ENCODE results near the gene CAMTA2.

Gene CAMTA2

DNA sequence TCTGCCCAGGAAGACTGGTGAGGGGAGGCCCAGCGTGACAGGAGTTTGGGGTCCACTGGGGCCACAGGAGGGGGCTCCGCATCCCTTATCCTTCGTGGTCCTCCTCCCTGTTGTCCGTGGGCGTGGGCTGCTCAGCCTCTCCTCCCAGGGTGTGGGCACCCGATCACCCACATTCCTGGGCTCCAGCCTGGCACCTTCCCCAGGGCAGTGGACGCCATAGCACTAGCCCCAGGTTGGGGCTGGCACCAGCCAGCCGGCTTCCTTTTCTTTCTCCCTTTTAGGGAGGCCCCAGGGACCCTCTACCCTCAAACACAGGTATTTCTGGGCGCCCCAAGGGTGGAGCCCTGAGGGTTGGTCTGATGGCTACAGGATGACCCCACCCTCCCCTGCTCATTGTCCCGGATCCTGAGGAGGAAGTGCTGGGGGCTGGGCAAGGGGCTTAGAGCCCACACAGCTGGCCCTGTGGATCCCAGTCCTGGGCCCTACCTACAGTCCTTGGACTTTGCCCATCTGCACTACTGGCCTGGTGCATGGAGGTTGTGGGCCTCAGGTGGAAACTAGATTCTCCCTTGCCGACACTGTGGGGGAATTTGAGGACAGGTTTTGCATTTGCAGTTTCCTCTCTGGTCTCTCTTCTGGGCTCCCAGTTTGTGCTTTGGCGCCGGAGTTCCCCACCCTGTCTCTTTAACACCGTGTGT is 11.4 kb upstream of the CAMTA2 start:
- no peak for DNase-seq

DNA sequence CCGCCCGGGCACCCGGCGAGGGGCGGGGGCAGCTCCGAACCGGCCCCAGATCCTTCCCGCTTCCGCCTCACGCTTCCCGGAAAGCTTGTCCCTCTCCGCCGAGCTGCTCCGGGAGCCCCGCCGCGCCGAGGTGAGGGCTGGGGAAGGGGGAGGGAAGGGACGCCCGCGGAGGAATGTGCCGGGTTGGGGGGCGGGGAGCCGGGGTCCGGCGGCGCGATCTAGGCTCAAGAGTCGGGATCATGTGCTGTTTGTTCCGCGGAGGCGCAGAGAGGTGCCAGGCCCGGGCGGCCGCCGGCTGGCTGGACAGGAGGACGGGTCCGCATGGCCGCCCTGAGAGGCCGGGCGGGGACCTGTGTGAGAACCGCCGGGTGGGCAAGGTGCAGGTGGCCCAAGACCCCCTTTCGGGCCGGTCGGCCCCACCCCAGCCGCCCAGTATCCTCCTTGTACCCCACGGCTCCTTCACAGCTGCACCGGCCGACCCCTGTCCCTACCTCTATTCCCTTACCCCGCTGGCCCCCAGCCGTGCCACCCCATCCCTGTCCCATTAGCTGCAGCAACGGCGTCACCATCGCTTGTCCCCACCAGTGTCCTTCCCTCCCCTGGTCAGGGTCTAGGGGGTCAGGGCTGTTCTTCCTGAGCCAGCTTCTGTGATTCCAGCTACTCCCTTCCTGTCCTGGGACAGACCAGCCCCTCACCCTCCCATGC is 10.7 kb upstream of the CAMTA2 start:
- peak; percentile 65 for DNase-seq

DNA sequence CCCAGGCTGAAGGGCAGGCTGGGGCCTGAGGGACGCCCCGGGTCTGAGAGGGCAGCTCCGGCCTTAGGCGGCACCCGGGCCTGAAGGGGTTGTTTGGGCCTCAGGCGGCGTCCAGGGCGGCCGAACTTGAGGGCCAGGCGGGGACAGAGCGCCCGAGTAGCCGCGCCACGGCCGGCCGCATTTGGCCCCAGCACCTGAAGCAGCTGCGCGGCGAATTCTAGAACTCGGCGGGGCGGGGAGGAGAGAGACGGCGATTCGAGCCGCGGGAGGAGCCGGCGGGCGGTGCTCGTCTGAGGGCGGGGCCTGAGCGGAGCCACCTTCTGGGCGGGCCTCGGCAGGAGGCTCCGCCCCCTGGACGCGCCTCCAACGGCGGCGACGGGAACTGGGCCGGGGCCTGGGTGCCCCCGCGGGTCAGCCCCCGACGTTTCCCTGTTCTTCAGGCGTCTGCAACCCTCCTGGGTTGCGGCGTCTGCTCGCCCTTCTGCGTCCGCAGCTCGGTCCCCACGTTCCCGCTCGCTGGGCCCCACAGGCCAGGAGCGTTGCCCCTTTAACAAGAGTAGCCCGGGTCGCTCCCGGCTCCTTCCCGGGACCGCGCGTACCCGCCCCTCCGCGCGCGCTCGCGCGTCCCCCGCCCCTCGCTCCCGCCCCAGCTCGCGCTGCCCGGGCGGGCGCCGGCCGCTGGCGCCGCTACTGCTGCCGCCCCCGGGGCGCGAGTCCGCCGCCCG is 10.0 kb upstream of the CAMTA2 start, which contains the start of the genes INCA1 and KIF1C:
INCA1 (minus strand) TSS at position 221 of the 725 bp plus-strand sequence. CDS start 3,085 bp downstream, outside the sequence.
KIF1C (plus strand) TSS at position 649 of the 725 bp plus-strand sequence. CDS start 2,297 bp downstream, outside the sequence.
- DNase-seq, result peak; percentile 95

DNA sequence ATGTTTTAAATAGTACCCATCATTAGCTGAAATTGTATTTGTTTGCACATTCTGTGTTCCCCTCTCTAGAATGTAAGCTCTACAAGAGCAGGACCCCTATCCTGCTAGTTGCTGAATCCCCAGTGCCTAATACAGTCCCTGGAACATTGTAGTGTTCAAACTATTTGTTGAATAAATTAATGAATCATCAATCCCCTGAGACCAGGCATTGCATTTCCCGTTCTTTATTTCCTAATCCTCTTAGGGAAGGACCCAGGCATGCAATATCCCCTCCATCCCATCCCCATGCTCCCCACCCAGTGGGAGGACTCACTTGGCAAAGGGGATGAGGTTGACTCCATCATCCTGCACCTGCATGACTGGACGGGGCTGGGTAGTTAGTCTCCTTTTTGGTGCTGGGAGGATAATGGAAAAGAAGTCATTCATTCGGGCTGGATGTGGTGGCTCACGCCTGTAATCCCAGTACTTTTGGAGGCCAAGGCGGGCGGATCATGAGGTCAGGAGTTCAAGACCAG is 6.7 kb upstream of the CAMTA2 start:
- no peak for DNase-seq

DNA sequence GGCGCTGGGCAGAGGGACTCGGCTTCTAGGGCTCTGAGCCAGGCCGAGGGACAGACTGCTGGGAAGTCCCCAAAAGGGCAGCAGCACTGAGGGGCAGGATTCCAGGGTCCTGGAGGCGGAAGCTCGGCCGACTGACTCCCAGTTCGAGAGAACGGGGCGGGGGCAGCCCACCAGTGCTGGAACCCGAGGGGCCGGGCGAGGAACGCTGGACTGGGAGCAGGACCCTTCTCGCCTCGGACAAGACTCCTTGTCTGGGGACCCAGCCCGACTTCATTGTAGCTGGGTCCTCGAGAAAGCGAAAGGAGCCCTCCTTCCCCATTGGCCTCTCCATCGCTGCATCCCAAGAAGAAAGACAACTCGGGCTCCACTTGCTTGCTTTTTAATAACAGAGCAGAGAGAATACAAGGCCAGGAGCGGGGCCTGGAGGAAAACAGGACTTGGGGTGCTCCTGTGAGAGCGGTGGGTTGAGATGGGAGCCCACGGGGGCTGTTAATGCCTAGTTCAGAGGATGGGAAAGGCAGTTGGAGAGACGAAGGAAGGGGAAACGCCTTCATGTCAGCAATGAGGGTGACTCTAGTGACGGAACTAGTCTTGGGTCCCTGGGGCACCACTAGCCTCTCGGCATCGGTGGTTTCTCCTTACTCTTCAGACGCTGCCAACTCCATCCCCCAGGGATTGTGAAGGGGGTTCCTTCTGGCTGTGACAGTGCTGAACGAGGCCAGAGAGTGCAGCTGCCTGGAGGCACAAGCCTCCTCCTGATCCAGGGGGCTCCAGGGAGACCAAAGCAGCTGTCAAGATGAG is 492 bp upstream of the CAMTA2 start:
- peak; percentile 68 for DNase-seq

DNA sequence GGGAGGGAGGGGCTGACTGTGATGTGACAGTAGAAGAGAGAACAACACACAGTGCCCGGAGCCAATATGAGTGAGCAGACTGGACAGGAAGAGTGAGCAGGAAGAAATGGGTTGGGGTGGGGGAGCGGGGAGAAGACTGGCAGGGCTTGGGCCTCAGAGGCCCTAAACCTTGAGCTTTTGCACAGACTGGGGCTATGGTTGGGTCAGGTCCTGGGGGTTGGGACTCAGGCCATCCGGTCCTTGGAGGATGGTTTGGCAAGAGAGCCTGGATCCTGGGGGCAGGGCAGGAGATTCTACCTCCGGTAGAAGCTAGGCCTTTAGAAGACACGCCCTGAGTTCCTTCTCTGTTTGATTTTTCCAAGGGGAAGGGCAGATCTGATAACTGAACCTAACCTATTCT is 1.1 kb downstream of the CAMTA2 start:
- DNase-seq, result no peak

DNA sequence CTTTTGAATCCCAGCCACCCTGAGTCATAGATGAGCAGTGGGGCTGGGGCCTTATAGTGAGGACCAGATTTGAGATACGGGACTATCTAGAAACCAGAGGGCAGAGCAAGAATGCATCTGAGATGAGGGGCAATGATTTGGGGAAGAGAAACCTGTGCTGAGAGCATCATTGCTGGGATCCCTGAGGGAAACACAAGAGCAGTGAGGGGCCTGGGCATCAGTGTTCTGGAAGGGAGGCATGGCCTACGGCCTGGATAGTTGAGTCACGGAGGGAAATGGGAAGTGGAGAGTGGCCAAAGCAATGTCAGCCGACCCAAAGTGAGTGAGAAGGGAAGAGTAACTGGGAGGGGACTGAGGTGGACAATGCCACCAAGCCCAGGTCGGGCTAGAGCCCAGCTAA is 5.2 kb downstream of the CAMTA2 start:
- DNase-seq, result no peak

DNA sequence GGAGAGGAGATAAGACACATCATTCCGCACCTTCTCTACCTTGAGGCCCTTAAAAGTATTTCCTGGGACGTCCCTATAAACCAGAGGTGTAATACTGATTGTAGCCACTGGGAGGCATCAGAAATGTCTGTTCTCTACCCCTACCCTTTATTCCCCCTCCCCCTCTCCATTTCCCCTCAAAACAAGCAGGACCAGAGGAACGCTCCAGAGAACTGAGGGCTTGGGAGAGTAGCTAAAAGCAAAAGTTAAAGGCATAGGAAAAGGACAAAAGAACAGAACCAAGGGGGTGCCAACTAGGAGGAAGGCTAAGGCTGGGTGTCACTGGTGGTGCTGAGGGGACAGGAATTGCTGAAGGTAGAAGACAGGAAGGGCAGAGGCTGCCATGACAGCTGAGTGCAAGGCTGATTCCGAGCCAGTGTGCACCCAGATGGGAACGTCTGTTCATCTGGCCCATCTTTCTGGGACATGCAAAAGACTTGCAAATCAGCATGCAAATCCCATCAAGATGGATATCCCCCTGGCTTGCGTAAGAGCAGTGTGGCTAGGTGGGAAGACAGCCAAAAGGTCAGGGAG is 6.7 kb downstream of the CAMTA2 start:
- no peak for DNase-seq

DNA sequence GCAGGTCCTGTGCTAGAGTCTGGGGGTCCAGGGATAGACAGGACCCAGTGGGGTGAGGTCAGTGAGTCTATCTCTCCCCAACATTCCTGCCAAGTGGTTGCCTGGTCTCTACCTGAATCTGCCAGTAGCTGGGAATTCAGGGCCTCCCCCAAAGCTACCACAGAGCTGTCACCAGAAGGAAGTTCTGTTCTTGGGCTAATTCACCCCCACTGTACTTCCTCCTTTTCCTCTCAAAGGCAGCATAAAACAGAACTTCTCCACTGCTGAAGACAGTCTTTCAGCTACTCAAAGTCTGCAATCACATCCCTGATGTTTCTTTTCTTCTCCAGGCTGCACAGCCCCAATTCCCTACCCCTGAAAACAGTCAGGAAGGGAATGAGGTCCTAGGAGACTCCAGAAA is 8.7 kb downstream of the CAMTA2 start:
- DNase-seq, result no peak

DNA sequence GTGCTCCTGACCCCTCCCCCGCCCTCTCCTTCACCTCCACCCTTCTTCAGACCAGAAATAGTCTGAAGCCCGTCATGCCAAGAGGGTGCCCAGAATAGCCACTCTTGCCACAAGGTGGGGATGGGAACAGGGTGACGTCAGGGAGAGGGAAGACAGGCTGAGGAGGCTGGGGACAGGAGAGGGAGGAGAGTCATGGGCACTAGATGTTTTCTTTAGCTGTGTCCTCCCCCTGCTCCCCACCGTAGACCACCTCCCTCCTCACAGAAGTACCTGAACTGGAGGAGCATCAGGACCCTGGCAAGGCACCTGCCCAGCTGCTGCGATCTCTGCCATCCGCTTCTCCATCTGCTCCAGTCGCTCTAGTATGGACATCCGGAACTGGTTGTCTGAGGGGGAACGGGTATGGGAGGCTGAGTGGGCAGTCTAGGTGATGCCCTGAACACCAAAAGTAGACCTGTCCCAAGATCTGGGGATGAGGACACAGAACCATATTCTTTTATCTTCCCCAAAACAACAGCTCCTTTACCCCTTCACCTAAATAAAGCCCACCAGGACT is 13.3 kb downstream of the CAMTA2 start:
- DNase-seq, result no peak

DNA sequence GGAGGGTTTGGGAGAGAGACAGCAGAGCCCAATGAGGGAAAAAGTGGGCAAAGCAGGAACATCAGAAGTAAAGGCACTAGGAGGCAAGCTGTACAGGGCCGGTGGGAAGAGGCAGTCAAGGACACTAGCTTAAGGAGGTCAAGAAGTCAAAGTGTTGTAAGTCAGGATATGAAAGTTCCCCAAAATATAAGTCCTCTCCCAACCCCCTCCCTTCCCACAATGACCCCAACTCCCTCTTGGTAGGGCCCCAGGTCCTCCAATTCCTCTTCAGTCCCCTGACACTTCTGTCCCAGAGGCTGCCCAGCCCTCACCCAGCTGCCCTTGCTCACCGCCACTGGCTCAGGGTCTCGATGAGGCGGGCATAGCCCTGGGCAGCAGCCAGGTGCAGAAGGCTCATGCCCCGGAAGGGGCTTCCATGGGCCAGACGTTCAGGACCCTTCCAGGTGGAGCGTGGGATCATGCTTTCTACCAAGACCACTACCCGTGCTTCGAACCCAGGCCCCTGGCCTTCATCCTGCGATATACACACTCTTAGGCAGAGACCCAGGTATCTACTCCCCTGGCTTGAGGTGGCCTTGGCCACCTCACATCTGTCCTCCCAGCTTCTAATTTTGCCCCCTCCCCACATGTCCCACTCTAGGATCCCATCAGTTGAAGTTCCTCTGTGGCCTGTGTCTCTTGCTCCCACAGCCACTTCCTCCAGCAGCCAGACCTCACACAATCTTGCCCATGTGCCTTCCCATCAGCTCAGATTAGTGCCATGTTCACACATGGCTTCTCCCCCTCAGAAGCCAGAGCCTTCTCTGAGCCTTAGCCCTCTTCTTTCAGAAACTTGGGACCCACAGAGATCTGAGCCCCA is 14.0 kb downstream of the CAMTA2 start:
- no peak for DNase-seq

DNA sequence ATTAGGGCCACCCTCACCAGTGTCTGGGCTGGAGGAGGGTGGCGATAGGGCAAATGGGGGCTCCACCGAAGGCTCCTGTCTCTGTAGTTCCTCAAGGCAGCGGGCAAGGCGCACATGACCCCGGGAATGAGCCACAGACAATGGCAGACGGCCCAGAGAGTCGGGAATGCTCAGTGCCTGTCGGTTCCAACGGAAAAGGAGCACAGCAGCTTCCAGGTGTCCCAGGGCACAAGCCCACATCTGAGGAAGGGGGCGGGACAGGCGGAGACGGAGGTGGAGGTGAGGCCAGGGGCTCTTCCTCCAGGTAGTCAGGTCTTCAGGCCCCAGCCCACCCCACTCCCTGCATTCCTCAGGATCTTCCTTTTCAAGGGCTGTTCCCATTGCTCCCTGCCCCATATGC is 14.7 kb downstream of the CAMTA2 start:
- DNase-seq, result no peak

DNA sequence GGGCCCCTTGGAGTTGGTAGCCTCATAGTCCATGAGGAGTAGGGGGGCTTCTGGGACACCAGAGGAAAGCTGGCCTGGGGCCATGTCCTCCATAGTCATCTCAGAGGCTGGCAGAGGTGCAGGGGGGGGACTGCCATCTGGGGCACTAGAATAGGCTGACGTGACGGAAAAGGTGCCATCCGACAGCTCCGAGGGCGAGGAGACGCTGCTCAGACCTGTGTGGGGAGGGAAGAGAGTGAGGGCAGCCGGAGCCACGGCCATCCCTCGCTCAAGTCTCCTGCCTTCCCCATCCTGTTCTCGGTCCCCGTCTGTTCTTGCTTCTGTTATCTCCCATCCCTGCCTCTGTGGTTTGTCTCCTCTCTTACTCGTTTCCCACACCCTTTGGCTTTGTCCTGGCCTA is 15.2 kb downstream of the CAMTA2 start:
- no peak for DNase-seq

DNA sequence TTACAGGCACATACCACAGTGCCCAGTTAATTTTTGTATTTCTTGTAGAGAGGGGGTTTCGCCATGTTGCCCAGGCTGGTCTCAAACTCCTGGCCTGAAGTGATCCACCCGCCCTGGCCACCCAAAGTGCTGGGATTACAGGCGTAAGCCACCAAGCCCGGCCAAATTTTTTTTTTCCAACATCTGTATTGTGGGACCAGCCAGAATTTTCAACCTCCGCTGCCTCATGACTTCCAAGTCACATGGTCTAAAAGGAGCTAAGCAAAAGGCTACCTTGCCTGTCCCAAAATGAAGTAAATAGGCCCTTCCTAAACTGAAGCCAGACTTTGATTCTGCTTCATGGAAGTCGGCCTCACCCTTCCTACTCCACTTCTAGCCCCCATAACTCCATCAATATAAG is 15.6 kb downstream of the CAMTA2 start:
- DNase-seq, result no peak

DNA sequence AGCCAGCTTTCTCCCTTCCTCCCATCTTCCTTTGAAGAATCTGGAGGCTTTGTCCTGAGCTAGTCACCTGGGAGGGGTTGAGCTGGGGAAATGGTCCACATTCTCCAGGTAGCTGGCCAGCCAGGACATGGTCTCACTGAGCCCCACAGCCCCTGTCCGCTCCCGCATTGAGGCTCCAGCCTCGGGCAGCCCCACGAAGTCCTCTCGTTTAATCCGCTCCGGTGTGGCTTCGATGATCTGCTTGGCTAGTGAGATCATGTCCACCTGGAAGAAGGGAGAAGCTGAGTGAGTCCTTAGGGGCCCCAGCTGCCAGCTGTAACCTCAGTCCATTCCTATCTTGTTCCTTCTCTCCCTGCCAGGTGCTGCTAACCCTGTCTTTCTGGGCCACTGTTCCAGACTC is 17.2 kb downstream of the CAMTA2 start:
- DNase-seq, result no peak

DNA sequence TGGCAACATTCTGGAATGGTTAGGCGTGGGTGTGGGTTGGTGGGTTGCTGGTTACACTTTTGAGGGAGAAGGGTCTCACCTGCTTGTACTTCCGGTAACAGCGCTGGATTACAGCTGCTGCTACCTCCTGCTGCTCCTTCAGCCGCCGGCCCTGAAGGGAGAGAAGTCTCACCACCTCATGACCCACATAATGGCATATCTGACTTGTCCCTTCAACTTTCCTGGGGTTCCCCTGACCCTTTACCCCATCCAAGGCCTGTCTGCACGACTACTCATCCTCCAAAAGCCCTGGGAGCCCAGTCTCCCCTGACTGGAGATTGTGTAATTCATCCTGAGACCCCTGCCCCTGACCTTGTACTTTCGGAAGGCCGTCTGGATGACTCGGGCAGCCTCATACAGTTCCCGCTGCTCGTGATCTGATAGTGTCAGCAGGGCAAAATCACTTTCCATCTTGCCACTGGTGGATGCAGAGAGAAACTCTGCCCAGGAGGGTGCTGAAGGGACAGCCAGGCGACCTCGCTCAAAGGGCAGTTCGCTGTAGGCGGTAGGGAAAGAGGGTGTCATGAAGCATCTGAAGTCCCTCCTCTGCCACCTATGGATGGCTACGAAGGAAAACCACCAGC is 17.8 kb downstream of the CAMTA2 start:
- DNase-seq, result no peak

DNA sequence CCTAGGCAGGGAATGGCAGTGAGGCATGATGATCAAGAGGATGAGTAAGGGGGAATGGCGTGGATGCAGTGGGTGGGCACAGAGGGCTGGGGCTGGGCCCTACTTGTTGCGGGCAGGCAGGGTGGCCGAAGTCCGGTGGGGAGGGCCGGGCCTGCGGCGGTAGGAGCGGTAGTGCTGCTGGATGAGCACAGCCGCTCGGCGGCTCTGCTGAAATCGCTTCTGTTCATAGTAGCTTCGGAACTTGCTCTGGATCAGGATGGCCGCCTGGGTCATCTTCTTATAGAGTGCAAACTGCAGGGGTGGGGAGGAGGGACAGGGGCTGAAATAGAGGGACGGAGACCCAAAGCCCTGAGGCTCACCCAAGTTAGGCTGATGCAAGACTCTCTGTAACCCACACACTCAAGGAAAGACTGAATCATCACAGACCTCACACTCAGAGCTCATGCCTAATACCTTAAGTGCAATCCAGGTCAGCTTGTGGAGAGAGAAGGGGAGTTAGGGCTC is 18.4 kb downstream of the CAMTA2 start:
- peak; percentile 38 for DNase-seq

DNA sequence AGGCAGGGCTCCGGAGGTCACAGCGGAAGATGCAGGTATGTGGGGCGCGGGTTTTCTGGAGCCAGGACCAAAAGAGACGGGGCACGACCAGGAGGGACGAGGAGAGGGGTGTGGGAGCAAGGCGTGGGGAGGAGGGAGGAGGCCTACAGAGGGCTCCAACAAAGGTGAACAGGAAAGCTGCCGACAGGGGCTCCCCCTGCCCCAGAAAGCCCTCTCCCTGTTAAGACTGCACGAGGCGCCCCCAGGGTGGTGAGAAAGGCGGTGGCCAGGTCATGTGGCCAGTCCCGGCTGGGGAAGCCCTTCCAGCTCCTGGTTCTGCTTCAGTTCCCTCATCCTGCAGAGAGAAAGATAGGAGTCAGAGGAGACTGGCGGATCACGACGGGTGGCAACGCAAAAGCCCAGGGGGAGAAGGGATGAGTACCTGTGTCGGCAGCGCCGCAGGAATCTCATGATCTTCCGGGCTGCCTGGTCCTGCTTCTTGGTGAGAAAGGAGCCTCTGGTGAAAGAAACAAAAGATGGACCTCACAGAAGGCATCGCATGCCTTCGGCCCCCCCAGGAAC is 18.9 kb downstream of the CAMTA2 start:
- no peak for DNase-seq

DNA sequence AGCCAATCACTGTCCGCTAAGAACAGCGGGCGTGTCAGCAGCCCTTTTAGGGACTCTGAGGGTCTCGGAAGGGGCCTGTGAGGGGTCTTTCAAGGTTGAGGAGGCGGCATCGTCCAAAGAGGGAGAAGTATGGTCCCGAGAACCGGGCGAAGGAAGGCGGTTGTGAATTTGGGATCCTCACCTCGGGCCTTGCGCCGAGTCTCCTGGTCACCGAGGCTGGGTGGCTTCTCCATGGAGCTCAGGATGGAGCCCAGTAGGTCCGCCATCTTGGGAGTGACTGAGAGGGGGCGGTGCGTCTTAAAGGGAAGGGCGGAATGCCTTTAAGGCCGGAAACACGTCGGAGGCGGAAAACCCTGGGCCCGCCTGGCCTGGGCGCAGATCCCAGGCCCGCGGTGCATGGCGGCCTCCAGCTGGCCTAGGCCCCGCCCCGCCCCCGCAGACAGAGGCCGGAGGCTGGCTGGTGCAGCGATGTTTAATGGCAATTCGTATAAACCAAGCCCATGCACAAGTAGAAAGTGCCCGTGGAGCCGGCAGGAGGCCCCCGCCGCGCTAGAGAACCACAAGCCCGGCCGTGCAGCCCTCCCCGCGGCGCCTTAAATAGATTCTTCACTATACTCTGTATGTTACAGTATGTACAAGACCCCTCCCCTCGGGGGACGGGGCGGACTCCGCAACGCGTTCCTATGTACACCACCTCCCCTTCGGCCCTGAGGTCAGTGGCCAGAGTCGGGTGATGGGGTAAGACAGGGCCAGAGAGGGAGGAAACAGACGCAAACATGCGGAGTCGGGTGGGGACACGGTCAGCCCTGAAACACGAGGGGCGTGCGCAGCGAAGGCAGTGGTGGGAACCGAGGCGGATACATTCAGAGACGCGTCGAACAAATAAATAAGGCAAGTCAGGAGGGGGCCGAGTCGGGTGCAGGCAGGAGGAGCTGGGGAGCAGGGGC is 19.7 kb downstream of the CAMTA2 start, which contains the start of gene SPAG7:
SPAG7 (minus strand) TSS at position 279 of the 947 bp plus-strand sequence; CDS start at position 266, 13 bp downstream.
- peak; percentile 98 for DNase-seq

All from femur (tissue), 1 donor.